ENCODE data around the gene CHIC2. TPM values are rescaled to one million over a fixed set of nuclear protein-coding genes. Genes with fewer than 3 reads are reported as not detected.
"Not testable (repeated sequence)": the region's sequence is repeated elsewhere in the genome, so short reads cannot be mapped to it uniquely, and the experiment has no call there.

The CHIC2 gene
- 10 to 100 TPM in 1 of 6 donors, 1 to 10 TPM in 5; 3.9 to 11.5 (median 7.0) TPM for total RNA-seq
- polyA plus RNA-seq: 1 to 10 TPM; 6.9 to 7.5 TPM

GRCh38 chr4:54064317-54065111 lies at the start of gene CHIC2:
TSS of gene CHIC2 (minus strand) at chr4:54064605. CDS start at chr4:54064300, 305 bp downstream.
- ATAC-seq: peak; percentile 92 to 97 (median 96)
- Histone ChIP-seq H3K36me3 (no peaks in the 10 kb centered on the region), H3K4me3 (peak within 1 kb of the TSS; percentile 79 to 90 (median 85)), H3K27me3 (no peaks in the 10 kb centered on the region), H3K4me1 (peaks cover 20 to 37% (median 25%) of the 10 kb centered on the region in 3 donors), H3K27ac (peak within 1 kb of the TSS; percentile 74 to 95 (median 91)), H3K9me3 (no peaks in the 10 kb centered on the region)
- FAIRE-seq: no peak
- peak; percentile 93 to 98 (median 95) for DNase-seq
- WGBS, 2 donors: 0% methylated on average over 58 to 87 of the region's 87 CpGs
- no peak for TF ChIP-seq CTCF (IDR thresholded peaks at IDR 0.05)
- intact Hi-C loops (cut with DNase I): no loop called here

GRCh38 chr4:54113206-54113605 lies 48.8 kb upstream of the CHIC2 start:
- peaks cover 0 to 21% (median 11%) of the 10 kb centered on the region in 4 donors for H3K27me3 ChIP-seq
- H3K27ac ChIP-seq; DNase-seq; H3K4me3 ChIP-seq; intact Hi-C loops (cut with DNase I); FAIRE-seq; ATAC-seq; H3K4me1 ChIP-seq; H3K9me3 ChIP-seq; H3K36me3 ChIP-seq: not testable (repeated sequence)
- 81 to 95% methylated on average over 1 of the region's 1 CpG for WGBS, 2 donors

- H3K36me3 ChIP-seq: no peaks in the 10 kb centered on the region
- no peaks in the 10 kb centered on the region for H3K4me1 ChIP-seq
- DNase-seq (no peak), FAIRE-seq (no peak), ATAC-seq (no peak)
- 19 to 27% methylated on average over 10 of the region's 10 CpGs for WGBS, 2 donors
- peaks cover 0 to 30% (median 12%) of the 10 kb centered on the region in 4 donors for H3K27me3 ChIP-seq
- no peak for TF ChIP-seq CTCF (IDR thresholded peaks at IDR 0.05)
- H3K9me3 ChIP-seq: no peaks in the 10 kb centered on the region
- no peak overlapping the region for H3K27ac ChIP-seq
- intact Hi-C loops (cut with DNase I): no loop called here
- H3K4me3 ChIP-seq: no peak overlapping the region
Measured at GRCh38 chr4:54110019-54110416, 45.6 kb upstream of the CHIC2 start.

GRCh38 chr4:54109241-54110018 lies 45.0 kb upstream of the CHIC2 start:
- DNase-seq: peak in 1 of 6 donors; percentile 42
- intact Hi-C loops (cut with DNase I): no loop called here
- no peak for TF ChIP-seq CTCF (IDR thresholded peaks at IDR 0.05)
- no peaks in the 10 kb centered on the region for H3K36me3 ChIP-seq
- peak in 3 of 4 donors; percentile 32 to 43 (median 37) for ATAC-seq
- H3K27ac ChIP-seq: no peak overlapping the region
- no peaks in the 10 kb centered on the region for H3K4me1 ChIP-seq
- 8 to 13% methylated on average over 50 to 51 of the region's 51 CpGs for WGBS, 2 donors
- H3K27me3 ChIP-seq: peaks cover 0 to 32% (median 12%) of the 10 kb centered on the region in 4 donors
- no peak overlapping the region for H3K4me3 ChIP-seq
- H3K9me3 ChIP-seq: no peaks in the 10 kb centered on the region
- no peak for FAIRE-seq

- DNase-seq (no peak), FAIRE-seq (no peak), ATAC-seq (no peak)
- no peaks in the 10 kb centered on the region for H3K36me3 ChIP-seq
- H3K4me1 ChIP-seq: no peaks in the 10 kb centered on the region
- TF ChIP-seq CTCF (IDR thresholded peaks at IDR 0.05): no peak
- no peaks in the 10 kb centered on the region for H3K9me3 ChIP-seq
- peaks cover 0 to 38% (median 16%) of the 10 kb centered on the region in 4 donors for H3K27me3 ChIP-seq
- intact Hi-C loops (cut with DNase I): no loop called here
- whole genome bisulfite sequencing, 2 donors: 25 to 28% methylated on average over 22 of the region's 22 CpGs
- no peak overlapping the region for H3K4me3 ChIP-seq
- no peak overlapping the region for H3K27ac ChIP-seq
Measured at GRCh38 chr4:54107951-54108748, 43.7 kb upstream of the CHIC2 start.

All from pancreas (tissue), 10 donors.